Esophagus squamous epithelium (tissue), 4 donors: Measurements from ENCODE around the gene TRABD2B.

Experiments
- POLR2A ChIP-seq, 4 donors: fragments of 450-650 bp; IDR thresholded peaks; one replicate each; pipeline ENCODE4 v1.6.1; 2017; ENCODE audit warnings: antibody characterized with exemption in 4 of 4, mild to moderate bottlenecking in 4 of 4, moderate library complexity in 3 of 4
- TF ChIP-seq, protein P1 (sequence below), 6 experiments: fragments of 450-650 bp in 4 of 6; fragments of 200-600 bp in 2 of 6; sonication (generic) in 2 of 6; IDR thresholded peaks; one replicate each; pipeline ENCODE4 v1.5.1; 2016 to 2019; ENCODE audit warnings: antibody characterized with exemption in 6 of 6, mild to moderate bottlenecking in 4 of 6, moderate library complexity in 4 of 6

- TF ChIP-seq, protein P1, sequence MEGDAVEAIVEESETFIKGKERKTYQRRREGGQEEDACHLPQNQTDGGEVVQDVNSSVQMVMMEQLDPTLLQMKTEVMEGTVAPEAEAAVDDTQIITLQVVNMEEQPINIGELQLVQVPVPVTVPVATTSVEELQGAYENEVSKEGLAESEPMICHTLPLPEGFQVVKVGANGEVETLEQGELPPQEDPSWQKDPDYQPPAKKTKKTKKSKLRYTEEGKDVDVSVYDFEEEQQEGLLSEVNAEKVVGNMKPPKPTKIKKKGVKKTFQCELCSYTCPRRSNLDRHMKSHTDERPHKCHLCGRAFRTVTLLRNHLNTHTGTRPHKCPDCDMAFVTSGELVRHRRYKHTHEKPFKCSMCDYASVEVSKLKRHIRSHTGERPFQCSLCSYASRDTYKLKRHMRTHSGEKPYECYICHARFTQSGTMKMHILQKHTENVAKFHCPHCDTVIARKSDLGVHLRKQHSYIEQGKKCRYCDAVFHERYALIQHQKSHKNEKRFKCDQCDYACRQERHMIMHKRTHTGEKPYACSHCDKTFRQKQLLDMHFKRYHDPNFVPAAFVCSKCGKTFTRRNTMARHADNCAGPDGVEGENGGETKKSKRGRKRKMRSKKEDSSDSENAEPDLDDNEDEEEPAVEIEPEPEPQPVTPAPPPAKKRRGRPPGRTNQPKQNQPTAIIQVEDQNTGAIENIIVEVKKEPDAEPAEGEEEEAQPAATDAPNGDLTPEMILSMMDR (IDR thresholded peaks at IDR 0.05), result no peak
- TF ChIP-seq POLR2A (IDR thresholded peaks at IDR 0.05), result no peak
Observed at GRCh38 chr1:47968556-47968888, 28.7 kb downstream of the TRABD2B start.
